ENCODE results near the gene AUTS2. TPM values are rescaled to one million over a fixed set of nuclear protein-coding genes. Genes with fewer than 3 reads are reported as not detected.

AUTS2 gene
- total RNA-seq, 1 experiment from 2014 or later: 50.0 TPM

DNA sequence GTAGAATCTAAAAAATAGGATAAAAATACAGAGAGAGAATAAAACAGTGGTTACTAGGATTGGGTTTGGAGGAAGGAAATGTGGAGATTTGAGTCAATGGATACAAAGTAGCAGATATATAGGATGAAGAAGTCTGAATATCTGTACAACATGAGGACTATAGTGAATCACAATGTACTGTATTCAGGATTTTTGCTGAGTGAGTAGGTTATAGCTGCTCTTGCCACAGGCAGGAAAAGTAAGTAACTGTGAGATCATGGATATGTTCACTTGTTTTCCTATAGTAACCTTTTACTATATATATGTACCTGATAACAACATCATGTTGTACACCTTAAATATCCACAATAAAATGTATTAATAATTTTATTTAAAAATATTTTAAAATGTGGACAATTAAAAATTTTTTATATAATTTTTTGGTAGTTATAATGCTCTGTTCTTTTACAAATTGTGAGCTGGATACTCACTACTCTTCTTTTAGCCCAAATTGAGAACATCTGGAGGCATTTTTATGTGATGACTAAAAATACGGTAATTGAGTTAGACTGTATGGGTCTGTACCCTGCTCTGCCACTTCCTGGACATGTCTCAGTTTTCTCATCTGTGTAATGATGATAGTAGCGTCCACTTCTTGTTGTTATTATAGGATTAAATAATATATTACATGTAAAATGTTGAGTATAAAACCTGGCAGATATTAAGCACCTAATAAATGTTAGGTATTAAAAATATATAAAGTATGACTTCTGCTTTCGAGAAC lies 439.1 kb downstream of the AUTS2 start:
- POLR2A ChIA-PET: no interaction called here
- Mint-ChIP-seq H3K9me3 (no peaks in the 10 kb centered on the region), H3K4me1 (peaks cover 5% of the 10 kb centered on the region), H3K27ac (no peak overlapping the region), H3K36me3 (no peaks in the 10 kb centered on the region), H3K4me3 (no peak overlapping the region), H3K27me3 (ENCODE audit: low read depth) (peaks cover 12% of the 10 kb centered on the region)
- CTCF ChIA-PET: no interaction called here
- TF ChIP-seq, protein P1, sequence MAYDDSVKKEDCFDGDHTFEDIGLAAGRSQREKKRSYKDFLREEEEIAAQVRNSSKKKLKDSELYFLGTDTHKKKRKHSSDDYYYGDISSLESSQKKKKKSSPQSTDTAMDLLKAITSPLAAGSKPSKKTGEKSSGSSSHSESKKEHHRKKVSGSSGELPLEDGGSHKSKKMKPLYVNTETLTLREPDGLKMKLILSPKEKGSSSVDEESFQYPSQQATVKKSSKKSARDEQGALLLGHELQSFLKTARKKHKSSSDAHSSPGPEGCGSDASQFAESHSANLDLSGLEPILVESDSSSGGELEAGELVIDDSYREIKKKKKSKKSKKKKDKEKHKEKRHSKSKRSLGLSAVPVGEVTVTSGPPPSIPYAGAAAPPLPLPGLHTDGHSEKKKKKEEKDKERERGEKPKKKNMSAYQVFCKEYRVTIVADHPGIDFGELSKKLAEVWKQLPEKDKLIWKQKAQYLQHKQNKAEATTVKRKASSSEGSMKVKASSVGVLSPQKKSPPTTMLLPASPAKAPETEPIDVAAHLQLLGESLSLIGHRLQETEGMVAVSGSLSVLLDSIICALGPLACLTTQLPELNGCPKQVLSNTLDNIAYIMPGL (CRISPR knock-in tag; IDR thresholded peaks at IDR 0.05): no peak
- TF ChIP-seq SMAD3 (CRISPR knock-in tag; IDR thresholded peaks at IDR 0.05; ENCODE audit: borderline replicate concordance): no peak
- TF ChIP-seq, protein P2, sequence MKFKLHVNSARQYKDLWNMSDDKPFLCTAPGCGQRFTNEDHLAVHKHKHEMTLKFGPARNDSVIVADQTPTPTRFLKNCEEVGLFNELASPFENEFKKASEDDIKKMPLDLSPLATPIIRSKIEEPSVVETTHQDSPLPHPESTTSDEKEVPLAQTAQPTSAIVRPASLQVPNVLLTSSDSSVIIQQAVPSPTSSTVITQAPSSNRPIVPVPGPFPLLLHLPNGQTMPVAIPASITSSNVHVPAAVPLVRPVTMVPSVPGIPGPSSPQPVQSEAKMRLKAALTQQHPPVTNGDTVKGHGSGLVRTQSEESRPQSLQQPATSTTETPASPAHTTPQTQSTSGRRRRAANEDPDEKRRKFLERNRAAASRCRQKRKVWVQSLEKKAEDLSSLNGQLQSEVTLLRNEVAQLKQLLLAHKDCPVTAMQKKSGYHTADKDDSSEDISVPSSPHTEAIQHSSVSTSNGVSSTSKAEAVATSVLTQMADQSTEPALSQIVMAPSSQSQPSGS (CRISPR knock-in tag; IDR thresholded peaks at IDR 0.05; ENCODE audit: borderline replicate concordance, low read depth): no peak
- no peak for TF ChIP-seq NR1H2 (CRISPR knock-in tag; IDR thresholded peaks at IDR 0.05)
- TF ChIP-seq FOXJ3 (CRISPR knock-in tag; IDR thresholded peaks at IDR 0.05; ENCODE audit: borderline replicate concordance): no peak
- TF ChIP-seq TCF7 (CRISPR knock-in tag; IDR thresholded peaks at IDR 0.05; ENCODE audit: low read depth): no peak
- TF ChIP-seq JAZF1 (CRISPR knock-in tag; IDR thresholded peaks at IDR 0.05): no peak
- TF ChIP-seq, protein P3, sequence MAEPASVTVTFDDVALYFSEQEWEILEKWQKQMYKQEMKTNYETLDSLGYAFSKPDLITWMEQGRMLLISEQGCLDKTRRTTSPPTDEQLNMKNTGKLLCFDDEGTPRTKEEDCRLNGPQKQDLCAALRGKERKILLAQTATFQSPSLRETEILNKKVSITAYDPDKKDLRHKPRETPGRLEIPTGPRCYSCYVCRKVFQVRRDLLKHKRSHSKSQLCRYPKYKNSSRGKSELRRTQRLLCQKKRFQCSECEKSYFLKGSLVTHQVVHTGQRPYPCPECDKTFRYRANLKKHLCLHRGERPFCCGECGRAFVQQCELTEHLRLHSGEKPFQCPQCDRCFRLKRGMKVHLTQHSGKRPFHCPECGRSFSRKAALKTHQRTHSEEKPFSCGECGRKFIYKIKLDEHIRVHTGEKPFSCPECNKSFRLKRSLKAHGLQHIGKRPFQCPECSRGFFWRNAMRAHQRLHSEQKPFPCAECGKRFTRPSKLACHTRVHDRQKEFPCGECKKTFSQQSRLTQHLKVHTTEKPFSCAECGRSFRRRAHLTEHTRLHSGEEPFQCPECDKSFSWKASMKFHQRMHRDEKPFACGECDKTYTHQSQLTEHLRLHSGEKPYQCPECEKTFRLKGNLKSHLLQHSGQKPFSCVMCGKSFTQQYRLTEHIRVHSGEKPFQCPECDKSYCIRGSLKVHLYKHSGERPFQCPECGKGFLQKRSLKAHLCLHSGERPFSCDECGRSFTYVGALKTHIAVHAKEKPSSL (CRISPR knock-in tag; conservative IDR thresholded peaks at IDR 0.05): no peak
- no peak for TF ChIP-seq ATF1 (CRISPR knock-in tag; IDR thresholded peaks at IDR 0.05)
- TF ChIP-seq, protein P4, sequence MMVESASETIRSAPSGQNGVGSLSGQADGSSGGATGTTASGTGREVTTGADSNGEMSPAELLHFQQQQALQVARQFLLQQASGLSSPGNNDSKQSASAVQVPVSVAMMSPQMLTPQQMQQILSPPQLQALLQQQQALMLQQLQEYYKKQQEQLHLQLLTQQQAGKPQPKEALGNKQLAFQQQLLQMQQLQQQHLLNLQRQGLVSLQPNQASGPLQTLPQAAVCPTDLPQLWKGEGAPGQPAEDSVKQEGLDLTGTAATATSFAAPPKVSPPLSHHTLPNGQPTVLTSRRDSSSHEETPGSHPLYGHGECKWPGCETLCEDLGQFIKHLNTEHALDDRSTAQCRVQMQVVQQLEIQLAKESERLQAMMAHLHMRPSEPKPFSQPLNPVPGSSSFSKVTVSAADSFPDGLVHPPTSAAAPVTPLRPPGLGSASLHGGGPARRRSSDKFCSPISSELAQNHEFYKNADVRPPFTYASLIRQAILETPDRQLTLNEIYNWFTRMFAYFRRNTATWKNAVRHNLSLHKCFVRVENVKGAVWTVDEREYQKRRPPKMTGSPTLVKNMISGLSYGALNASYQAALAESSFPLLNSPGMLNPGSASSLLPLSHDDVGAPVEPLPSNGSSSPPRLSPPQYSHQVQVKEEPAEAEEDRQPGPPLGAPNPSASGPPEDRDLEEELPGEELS (CRISPR knock-in tag; IDR thresholded peaks at IDR 0.05): no peak
- TF ChIP-seq ZNF317 (CRISPR knock-in tag; IDR thresholded peaks at IDR 0.05; ENCODE audit: borderline replicate concordance, low read depth): no peak
- TF ChIP-seq SP1 (CRISPR knock-in tag; conservative IDR thresholded peaks at IDR 0.05): no peak
- no peak for TF ChIP-seq CBFB (CRISPR knock-in tag; IDR thresholded peaks at IDR 0.05; ENCODE audit: low read depth)
- no peak for TF ChIP-seq FOXP1 (CRISPR knock-in tag; IDR thresholded peaks at IDR 0.05; ENCODE audit: borderline replicate concordance)
- TF ChIP-seq, protein P5, sequence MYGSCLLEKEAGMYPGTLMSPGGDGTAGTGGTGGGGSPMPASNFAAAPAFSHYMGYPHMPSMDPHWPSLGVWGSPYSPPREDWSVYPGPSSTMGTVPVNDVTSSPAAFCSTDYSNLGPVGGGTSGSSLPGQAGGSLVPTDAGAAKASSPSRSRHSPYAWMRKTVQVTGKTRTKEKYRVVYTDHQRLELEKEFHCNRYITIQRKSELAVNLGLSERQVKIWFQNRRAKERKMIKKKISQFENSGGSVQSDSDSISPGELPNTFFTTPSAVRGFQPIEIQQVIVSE (CRISPR knock-in tag; IDR thresholded peaks at IDR 0.05; ENCODE audit: borderline replicate concordance): no peak
- TF ChIP-seq EMX1 (CRISPR knock-in tag; IDR thresholded peaks at IDR 0.05): no peak
- no peak for DNase-seq (ENCODE audit: low spot score)
- ATAC-seq: no peak

DNA sequence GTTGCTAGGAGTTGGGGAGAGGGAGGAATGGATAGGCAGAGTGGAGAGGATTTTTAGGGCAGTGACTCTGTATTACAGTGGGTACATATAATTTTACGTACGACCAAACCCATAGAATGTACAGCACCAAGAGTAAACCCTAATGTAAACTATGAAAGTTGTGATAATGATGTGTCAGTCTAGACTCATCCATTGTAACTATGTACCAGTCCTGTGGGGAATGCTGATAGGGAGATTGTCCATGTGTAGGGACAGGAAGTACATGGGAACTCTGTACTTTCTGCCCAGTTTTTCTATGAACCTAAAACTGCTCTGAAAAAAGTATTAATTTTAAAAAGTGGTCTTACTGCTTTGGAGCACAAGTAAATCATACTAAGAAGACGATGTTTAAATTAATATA lies 441.8 kb downstream of the AUTS2 start:
- no peak overlapping the region for H3K4me3 Mint-ChIP-seq
- ChIA-PET CTCF (no interaction called here), POLR2A (no interaction called here)
- ATAC-seq: no peak
- peaks cover 2% of the 10 kb centered on the region for H3K27me3 Mint-ChIP-seq (ENCODE audit: low read depth)
- H3K4me1 Mint-ChIP-seq: peaks cover 2% of the 10 kb centered on the region; the same call in 1 of the 2 replicates
- TF ChIP-seq GRHL2 (CRISPR knock-in tag; IDR thresholded peaks at IDR 0.05; ENCODE audit: insufficient replicate concordance, severe bottlenecking) (no peak), CREM (CRISPR knock-in tag; IDR thresholded peaks at IDR 0.05) (no peak), ZNF416 (CRISPR knock-in tag; IDR thresholded peaks at IDR 0.05) (no peak), ZNF423 (CRISPR knock-in tag; IDR thresholded peaks at IDR 0.05) (no peak), MYBL2 (CRISPR knock-in tag; IDR thresholded peaks at IDR 0.05) (no peak)
- TF ChIP-seq, protein P6, sequence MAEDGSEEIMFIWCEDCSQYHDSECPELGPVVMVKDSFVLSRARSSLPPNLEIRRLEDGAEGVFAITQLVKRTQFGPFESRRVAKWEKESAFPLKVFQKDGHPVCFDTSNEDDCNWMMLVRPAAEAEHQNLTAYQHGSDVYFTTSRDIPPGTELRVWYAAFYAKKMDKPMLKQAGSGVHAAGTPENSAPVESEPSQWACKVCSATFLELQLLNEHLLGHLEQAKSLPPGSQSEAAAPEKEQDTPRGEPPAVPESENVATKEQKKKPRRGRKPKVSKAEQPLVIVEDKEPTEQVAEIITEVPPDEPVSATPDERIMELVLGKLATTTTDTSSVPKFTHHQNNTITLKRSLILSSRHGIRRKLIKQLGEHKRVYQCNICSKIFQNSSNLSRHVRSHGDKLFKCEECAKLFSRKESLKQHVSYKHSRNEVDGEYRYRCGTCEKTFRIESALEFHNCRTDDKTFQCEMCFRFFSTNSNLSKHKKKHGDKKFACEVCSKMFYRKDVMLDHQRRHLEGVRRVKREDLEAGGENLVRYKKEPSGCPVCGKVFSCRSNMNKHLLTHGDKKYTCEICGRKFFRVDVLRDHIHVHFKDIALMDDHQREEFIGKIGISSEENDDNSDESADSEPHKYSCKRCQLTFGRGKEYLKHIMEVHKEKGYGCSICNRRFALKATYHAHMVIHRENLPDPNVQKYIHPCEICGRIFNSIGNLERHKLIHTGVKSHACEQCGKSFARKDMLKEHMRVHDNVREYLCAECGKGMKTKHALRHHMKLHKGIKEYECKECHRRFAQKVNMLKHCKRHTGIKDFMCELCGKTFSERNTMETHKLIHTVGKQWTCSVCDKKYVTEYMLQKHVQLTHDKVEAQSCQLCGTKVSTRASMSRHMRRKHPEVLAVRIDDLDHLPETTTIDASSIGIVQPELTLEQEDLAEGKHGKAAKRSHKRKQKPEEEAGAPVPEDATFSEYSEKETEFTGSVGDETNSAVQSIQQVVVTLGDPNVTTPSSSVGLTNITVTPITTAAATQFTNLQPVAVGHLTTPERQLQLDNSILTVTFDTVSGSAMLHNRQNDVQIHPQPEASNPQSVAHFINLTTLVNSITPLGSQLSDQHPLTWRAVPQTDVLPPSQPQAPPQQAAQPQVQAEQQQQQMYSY (CRISPR knock-in tag; IDR thresholded peaks at IDR 0.05): no peak
- no peak for DNase-seq (ENCODE audit: low spot score)
- H3K9me3 Mint-ChIP-seq: no peaks in the 10 kb centered on the region
- no peak overlapping the region for H3K27ac Mint-ChIP-seq
- no peaks in the 10 kb centered on the region for H3K36me3 Mint-ChIP-seq
